Gastroesophageal sphincter (tissue), 4 donors: ENCODE measurements around the gene STK32C. TPM values are rescaled to one million over a fixed set of nuclear protein-coding genes. Genes with fewer than 3 reads are reported as not detected.

Experiments
- ATAC-seq: fragments of 150-250 bp; one replicate; pipeline ENCODE4 v1.9.1; 2016; ENCODE audit warnings: mild to moderate bottlenecking, moderate library complexity
- H3K27ac ChIP-seq, 4 donors: fragments of 200-600 bp; sonication (generic) in 3 of 4; 1 replicate in 3 of 4; 2 replicates in 1 of 4; pipeline ENCODE4 v1.5.1; 2016 to 2019
- H3K27me3 ChIP-seq: fragments of 200-600 bp; sonication (generic); one replicate; pipeline ENCODE4 v1.5.1; 2019
- H3K36me3 ChIP-seq, 2 donors: fragments of 200-600 bp; sonication (generic); one replicate each; pipeline ENCODE4 v1.5.1; 2019; ENCODE audit warnings: control low read depth in 1 of 2
- H3K4me1 ChIP-seq, 3 donors: fragments of 200-600 bp; sonication (generic); 1 replicate in 2 of 3; 2 replicates in 1 of 3; pipeline ENCODE4 v1.5.1; 2016 to 2019; ENCODE audit warnings: control low read depth in 2 of 3
- H3K4me3 ChIP-seq, 2 donors: fragments of 200-600 bp; sonication (generic); one replicate each; pipeline ENCODE4 v1.5.1; 2019; ENCODE audit warnings: mild to moderate bottlenecking in 1 of 2, moderate library complexity in 1 of 2
- H3K9me3 ChIP-seq, 3 donors: fragments of 200-600 bp; sonication (generic); one replicate each; pipeline ENCODE4 v1.5.1; 2017 to 2019; ENCODE audit warnings: control low read depth in 2 of 3
- EP300 ChIP-seq: sonication (generic); formaldehyde crosslinking; IDR thresholded peaks from one replicate; pipeline ENCODE4 v1.6.1; 2017; ENCODE audit warnings: antibody characterized with exemption, mild to moderate bottlenecking
- POLR2A ChIP-seq, 2 donors: fragments of 450-650 bp; IDR thresholded peaks; one replicate each; pipeline ENCODE4 v1.6.1; 2017; ENCODE audit warnings: antibody characterized with exemption in 2 of 2, mild to moderate bottlenecking in 2 of 2, moderate library complexity in 1 of 2
- POLR2AphosphoS5 ChIP-seq: sonication (generic); formaldehyde crosslinking; IDR thresholded peaks from one replicate; pipeline ENCODE4 v1.6.1; 2017; ENCODE audit warnings: antibody characterized with exemption
- WGBS, 2 donors: methylation state at CpG; one replicate each; pipeline ENCODE4 v1.1.5; 2018; ENCODE audit warnings: low coverage in 1 of 2; 5-methylcytosine and 5-hydroxymethylcytosine counted together
- total RNA-seq, 4 donors: library from RNA; depleted of rRNA; stranded (reverse); fragments of >200 nt; gene quantifications; one replicate each; pipeline ENCODE4 v1.1.0, GENCODE V29; 2016
- TF ChIP-seq, protein P1 (sequence below), 4 experiments: fragments of 200-600 bp in 2 of 4; fragments of 450-650 bp in 2 of 4; sonication (generic) in 1 of 4; IDR thresholded peaks; one replicate each; pipeline ENCODE4 v1.5.1; 2017 to 2019; ENCODE audit warnings: antibody characterized with exemption in 4 of 4, mild to moderate bottlenecking in 2 of 4, moderate library complexity in 2 of 4

The STK32C gene
- total RNA-seq, 4 donors from 2014 or later, result 3.8 to 13.0 (median 5.1) TPM

DNA sequence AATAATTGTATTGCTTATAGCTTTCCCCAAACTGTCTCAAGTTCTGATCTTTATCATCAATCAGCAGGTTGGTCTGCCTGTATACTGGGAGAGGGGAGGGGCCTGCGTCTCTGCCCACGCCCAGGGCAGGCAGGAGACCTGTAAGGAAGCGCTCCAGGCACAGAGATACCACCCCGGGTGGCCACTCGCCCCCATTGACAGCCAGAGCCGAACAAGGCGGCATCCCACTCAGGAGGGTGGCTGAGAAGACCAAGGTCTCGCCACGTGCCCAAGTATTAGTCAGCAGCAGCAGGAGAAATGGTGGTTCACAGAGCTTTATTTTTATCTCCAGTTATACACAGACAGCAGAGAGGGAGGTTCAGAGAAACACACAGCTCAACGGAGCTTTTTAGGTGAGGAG, 7.2 kb downstream of the STK32C start:
- Histone ChIP-seq H3K27me3 (no peaks in the 10 kb centered on the region), H3K27ac (no peak overlapping the region), H3K36me3 (no peaks in the 10 kb centered on the region), H3K4me3 (no peak overlapping the region), H3K9me3 (no peaks in the 10 kb centered on the region), H3K4me1 (no peaks in the 10 kb centered on the region)
- TF ChIP-seq EP300, result no peak
- TF ChIP-seq POLR2A (IDR thresholded peaks at IDR 0.05), result no peak
- no peak for TF ChIP-seq POLR2AphosphoS5
- TF ChIP-seq, protein P1, sequence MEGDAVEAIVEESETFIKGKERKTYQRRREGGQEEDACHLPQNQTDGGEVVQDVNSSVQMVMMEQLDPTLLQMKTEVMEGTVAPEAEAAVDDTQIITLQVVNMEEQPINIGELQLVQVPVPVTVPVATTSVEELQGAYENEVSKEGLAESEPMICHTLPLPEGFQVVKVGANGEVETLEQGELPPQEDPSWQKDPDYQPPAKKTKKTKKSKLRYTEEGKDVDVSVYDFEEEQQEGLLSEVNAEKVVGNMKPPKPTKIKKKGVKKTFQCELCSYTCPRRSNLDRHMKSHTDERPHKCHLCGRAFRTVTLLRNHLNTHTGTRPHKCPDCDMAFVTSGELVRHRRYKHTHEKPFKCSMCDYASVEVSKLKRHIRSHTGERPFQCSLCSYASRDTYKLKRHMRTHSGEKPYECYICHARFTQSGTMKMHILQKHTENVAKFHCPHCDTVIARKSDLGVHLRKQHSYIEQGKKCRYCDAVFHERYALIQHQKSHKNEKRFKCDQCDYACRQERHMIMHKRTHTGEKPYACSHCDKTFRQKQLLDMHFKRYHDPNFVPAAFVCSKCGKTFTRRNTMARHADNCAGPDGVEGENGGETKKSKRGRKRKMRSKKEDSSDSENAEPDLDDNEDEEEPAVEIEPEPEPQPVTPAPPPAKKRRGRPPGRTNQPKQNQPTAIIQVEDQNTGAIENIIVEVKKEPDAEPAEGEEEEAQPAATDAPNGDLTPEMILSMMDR (IDR thresholded peaks at IDR 0.05), result no peak
- WGBS, 2 donors, result 38 to 70% methylated on average over 1 to 6 of the region's 10 CpGs
- ATAC-seq, result no peak

DNA sequence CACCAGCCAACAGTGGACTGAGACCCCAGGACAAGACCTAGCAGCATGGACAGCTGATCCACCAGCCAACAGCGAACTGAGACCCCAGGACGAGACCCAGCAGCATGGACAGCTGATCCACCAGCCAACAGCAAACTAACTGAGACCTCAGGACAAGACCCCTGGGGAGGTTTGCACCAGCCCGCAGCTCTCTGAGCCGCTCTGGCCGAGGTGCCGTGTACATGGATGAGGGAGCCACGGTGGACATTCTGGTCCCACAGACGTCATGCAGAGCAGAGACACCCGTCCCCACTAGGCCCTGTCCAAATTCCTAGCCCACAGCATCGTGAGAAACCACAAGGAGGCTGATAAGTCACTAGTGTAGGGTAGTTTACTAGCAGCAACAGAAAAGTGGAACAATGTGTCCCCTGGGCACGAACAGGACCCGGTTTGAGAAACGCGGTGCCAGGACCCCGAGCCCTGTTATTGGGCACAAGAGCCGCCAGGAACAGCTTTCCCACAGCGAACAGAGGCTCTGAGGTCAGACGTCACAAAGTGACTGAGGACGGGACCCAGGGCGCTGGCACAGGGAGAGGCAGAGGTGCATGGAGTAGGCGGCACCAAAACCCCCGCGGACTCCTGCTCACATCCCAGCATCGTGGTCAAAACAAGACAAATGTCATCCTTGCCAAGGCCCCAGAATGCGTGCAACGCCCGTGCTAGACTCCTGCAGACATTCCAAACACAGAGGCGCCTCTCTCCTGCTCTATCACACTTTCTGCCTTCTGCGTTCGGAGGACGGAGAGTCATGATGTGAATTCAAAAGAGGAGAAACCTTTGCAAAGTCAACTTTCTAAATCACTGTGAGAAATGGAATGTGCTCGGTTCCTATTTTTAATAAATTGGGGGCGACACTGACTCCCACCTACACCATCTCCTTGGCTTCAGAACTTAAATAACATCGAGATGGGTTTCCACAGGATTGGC, 8.1 kb downstream of the STK32C start:
- ATAC-seq, result no peak
- TF ChIP-seq POLR2A (IDR thresholded peaks at IDR 0.05), result no peak
- TF ChIP-seq POLR2AphosphoS5, result no peak
- TF ChIP-seq EP300, result no peak
- TF ChIP-seq, protein P1 (IDR thresholded peaks at IDR 0.05), result no peak
- Histone ChIP-seq H3K27me3 (no peaks in the 10 kb centered on the region), H3K36me3 (no peaks in the 10 kb centered on the region), H3K4me1 (no peaks in the 10 kb centered on the region), H3K4me3 (no peak overlapping the region), H3K9me3 (no peaks in the 10 kb centered on the region), H3K27ac (no peak overlapping the region)
- WGBS, 2 donors, result 78 to 89% methylated on average over 8 to 20 of the region's 34 CpGs

DNA sequence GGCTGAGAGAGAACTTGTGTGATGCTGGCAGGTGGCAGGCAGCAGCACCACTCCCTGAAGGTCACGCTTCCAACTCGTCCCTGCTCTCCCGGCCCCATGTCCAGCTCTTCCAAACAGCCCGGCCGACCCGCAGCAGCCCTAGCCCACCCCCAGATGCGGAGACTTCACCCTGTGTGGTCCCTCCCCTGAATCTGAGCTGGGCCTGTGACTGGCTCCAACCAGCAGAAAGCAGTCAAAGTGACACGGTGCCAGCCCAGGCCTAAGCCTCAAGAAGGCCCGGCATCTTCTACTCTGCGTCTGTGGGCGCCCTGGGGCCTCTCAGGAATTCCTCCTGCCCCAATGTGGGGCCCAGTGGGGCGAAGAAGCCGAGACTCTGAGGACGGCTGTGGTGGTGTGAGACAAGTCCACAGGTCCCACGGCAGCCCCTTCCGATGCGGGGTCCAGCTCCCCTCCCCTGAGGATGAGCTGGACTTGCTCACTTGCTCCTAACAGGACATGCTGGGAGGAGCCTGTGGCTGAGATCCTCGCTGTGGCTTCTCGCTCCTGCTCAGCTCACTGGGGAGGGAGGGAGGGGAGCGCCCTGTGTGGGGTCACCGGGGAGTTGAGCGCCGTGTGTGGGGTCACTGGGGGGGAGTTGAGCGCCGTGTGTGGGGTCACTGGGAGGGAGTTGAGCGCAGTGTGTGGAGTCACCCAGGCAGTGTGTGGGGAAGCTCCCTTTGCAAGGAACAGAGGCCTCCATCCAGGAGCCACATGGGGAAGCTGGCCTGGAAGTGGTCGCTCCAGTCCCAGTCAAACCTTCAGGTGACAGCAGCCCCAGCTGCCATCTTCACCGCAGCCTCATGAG, 9.5 kb downstream of the STK32C start:
- Histone ChIP-seq H3K4me3 (no peak overlapping the region), H3K36me3 (no peaks in the 10 kb centered on the region), H3K4me1 (peaks cover 0 to 12% (median 0%) of the 10 kb centered on the region in 3 donors), H3K27me3 (no peaks in the 10 kb centered on the region), H3K9me3 (no peaks in the 10 kb centered on the region), H3K27ac (no peak overlapping the region)
- WGBS, 2 donors, result 50% methylated on average over 2 of the region's 28 CpGs
- TF ChIP-seq POLR2AphosphoS5 (no peak), POLR2A (IDR thresholded peaks at IDR 0.05) (no peak), EP300 (no peak)
- TF ChIP-seq, protein P1 (IDR thresholded peaks at IDR 0.05), result no peak
- ATAC-seq, result no peak

DNA sequence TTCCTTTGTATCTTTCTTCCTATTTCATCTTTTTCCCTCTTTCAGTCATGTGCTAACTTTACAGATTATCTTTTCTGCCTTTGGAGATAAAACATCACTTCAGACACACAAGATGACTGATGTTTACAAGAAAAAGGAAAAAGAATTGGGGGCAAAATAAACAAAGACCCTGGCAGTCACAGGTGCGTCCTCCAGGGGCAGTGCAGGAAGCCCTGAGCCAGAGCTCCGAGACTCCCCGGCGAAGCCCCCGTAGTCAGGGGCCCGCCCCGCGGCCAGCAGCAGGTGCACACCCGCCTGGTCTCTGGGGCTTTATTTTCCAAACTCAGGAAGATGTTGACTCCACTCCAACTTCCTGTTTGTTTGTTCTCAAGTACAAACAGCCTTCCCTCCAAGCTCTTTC, 10.2 kb downstream of the STK32C start:
- 82% methylated on average over 6 of the region's 9 CpGs; no CpG with 5 or more reads in 1 of the 2 donors for WGBS, 2 donors
- ATAC-seq, result no peak
- peaks cover 0 to 19% (median 0%) of the 10 kb centered on the region in 3 donors for H3K4me1 ChIP-seq

More for the DNA sequence above, 10.2 kb downstream of the STK32C start:
- no peak for TF ChIP-seq POLR2A (IDR thresholded peaks at IDR 0.05)
- TF ChIP-seq, protein P1 (IDR thresholded peaks at IDR 0.05), result no peak
- TF ChIP-seq EP300, result no peak
- TF ChIP-seq POLR2AphosphoS5, result no peak
- Histone ChIP-seq H3K36me3 (no peaks in the 10 kb centered on the region), H3K9me3 (no peaks in the 10 kb centered on the region), H3K27me3 (no peaks in the 10 kb centered on the region), H3K27ac (no peak overlapping the region), H3K4me3 (no peak overlapping the region)
